HG03108 (cell line): ENCODE measurements around the gene SMAD3.

Source experiments
- ATAC-seq: cut with Tn5 transposase; IDR thresholded peaks from one replicate; pipeline ENCODE4 v1.9.1; 2021; ENCODE audit warnings: moderate library complexity; ENCODE audit not compliant: unreplicated experiment

Gene SMAD3

GRCh38 chr15:67194171-67195114, 129.0 kb downstream of the SMAD3 start:
- no peak for ATAC-seq

- ATAC-seq = no peak
Measured at GRCh38 chr15:67195305-67195704, 129.9 kb downstream of the SMAD3 start.

- no peak for ATAC-seq
Measured at GRCh38 chr15:67196222-67196621, 130.8 kb downstream of the SMAD3 start.

- no peak for ATAC-seq
Measured at GRCh38 chr15:67196672-67197363, 131.4 kb downstream of the SMAD3 start.

- no peak for ATAC-seq
Measured at GRCh38 chr15:67197364-67197695, 131.9 kb downstream of the SMAD3 start.

GRCh38 chr15:67198157-67198754, 132.9 kb downstream of the SMAD3 start:
- no peak for ATAC-seq

GRCh38 chr15:67199391-67199790, 134.0 kb downstream of the SMAD3 start:
- ATAC-seq = no peak

GRCh38 chr15:67199881-67200763, 134.7 kb downstream of the SMAD3 start:
- no peak for ATAC-seq

- no peak for ATAC-seq
Measured at GRCh38 chr15:67201136-67201535, 135.7 kb downstream of the SMAD3 start.

GRCh38 chr15:67202091-67202490, 136.7 kb downstream of the SMAD3 start:
- ATAC-seq = no peak

GRCh38 chr15:67202991-67203390, 137.6 kb downstream of the SMAD3 start:
- ATAC-seq = no peak

GRCh38 chr15:67207555-67208207, 142.3 kb downstream of the SMAD3 start:
- ATAC-seq = no peak

GRCh38 chr15:67208396-67208795, 143.0 kb downstream of the SMAD3 start:
- no peak for ATAC-seq

GRCh38 chr15:67210555-67211168, 145.3 kb downstream of the SMAD3 start:
- ATAC-seq = no peak

- no peak for ATAC-seq
Measured at GRCh38 chr15:67212684-67213367, 147.4 kb downstream of the SMAD3 start.

GRCh38 chr15:67215102-67215501, 149.7 kb downstream of the SMAD3 start:
- no peak for ATAC-seq

- ATAC-seq = no peak
Measured at GRCh38 chr15:67216859-67217258, 151.5 kb downstream of the SMAD3 start.

- ATAC-seq = no peak
Measured at GRCh38 chr15:67218428-67218827, 153.0 kb downstream of the SMAD3 start.

- no peak for ATAC-seq
Measured at GRCh38 chr15:67219288-67219687, 153.9 kb downstream of the SMAD3 start.
